Cardiac fibroblast (primary cell): Measurements from ENCODE around the gene HLA-B.
"Not testable (repeated sequence)": the region's sequence is repeated elsewhere in the genome, so short reads cannot be mapped to it uniquely, and the experiment has no call there.

Experiments used
- DNase-seq, 2 donors: peaks; one replicate each; pipeline versions ENCODE4 v3.0.0 to v3.0.0-alpha.2; 2010; ENCODE audit warnings: low read depth in 2 of 2
- H3K4me3 ChIP-seq, 2 donors: replicated peaks in 1 of 2; 1 replicate in 1 of 2; 2 replicates in 1 of 2; pipeline ENCODE4 v1.5.1; 2011; ENCODE audit warnings: low read depth in 2 of 2, low read length in 2 of 2, mild to moderate bottlenecking in 2 of 2, moderate library complexity in 1 of 2
- TF ChIP-seq, protein P1 (sequence below): IDR thresholded peaks from one replicate; pipeline ENCODE4 v1.5.1; 2011; ENCODE audit warnings: low read depth, mild to moderate bottlenecking, low read length, inconsistent platforms

HLA-B gene

DNA sequence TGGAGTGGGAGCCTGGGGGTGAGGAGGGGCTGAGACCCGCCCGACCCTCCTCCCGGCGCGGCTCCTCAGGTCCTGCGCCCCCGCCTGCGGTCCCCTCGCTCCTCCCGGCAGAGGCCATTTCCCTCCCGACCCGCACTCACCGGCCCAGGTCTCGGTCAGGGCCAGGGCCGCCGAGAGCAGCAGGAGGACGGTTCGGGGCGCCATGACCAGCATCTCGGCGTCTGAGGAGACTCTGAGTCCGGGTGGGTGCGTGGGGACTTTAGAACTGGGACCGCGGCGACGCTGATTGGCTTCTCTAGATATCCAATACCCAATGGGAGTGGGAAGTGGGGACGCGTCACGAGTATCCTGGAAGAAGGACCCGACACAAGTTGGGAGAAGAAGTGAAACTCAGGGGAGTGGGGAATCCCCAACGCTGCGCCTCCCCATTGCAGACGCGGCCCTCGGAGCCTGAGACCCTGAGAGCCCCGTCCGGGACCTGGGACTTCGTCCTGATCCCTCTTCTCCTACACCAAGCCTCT lies at the start of gene HLA-B:
TSS of gene HLA-B (minus strand) at position 234 of the 521 bp plus-strand sequence. CDS start at position 213, 21 bp downstream.
- TF ChIP-seq, protein P1, sequence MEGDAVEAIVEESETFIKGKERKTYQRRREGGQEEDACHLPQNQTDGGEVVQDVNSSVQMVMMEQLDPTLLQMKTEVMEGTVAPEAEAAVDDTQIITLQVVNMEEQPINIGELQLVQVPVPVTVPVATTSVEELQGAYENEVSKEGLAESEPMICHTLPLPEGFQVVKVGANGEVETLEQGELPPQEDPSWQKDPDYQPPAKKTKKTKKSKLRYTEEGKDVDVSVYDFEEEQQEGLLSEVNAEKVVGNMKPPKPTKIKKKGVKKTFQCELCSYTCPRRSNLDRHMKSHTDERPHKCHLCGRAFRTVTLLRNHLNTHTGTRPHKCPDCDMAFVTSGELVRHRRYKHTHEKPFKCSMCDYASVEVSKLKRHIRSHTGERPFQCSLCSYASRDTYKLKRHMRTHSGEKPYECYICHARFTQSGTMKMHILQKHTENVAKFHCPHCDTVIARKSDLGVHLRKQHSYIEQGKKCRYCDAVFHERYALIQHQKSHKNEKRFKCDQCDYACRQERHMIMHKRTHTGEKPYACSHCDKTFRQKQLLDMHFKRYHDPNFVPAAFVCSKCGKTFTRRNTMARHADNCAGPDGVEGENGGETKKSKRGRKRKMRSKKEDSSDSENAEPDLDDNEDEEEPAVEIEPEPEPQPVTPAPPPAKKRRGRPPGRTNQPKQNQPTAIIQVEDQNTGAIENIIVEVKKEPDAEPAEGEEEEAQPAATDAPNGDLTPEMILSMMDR, result no peak
- peak; percentile 84 for DNase-seq

DNA sequence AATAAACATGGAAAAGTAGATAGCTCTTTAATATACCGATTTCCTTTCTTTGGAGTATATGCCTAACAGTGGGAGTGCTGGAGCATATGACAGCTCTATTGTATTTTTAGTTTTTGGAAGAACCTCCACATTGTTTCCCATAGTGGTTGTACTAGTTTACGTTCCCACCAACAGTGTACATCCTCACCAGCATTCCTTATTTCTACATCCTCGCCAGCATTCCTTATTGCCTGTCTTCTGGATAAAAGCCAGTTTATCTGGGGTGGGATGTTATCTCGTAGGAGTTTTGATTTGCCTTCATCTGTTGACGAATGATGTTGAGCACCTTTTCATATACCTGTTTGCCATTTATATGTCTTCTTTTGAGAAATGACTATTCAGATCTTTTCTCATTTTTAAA lies 49.0 kb upstream of the HLA-B start:
- H3K4me3 ChIP-seq, result peak overlapping the region in 1 of 2 donors; percentile 1
- TF ChIP-seq, protein P1, result no peak

More for the DNA sequence above, at the start of gene HLA-B:
- peak within 1 kb of the TSS; percentile 71 to 75 for H3K4me3 ChIP-seq

DNA sequence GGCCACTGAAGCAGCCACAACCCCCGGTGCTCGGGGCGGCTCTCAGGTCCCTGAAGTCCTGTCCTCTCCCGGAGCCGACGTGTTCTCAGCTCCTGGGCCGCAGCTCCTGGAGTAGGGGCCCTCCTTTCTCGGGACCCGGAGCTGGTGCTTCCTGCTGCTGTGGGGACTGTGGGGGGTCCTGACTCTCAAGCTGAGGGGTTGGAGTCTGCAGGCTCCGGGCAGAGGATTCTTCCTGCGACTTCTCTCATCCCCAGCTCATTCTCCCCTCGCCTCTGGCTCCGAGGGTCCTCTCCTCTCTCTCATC lies 47.0 kb upstream of the HLA-B start:
- not testable (repeated sequence) for DNase-seq
- peak overlapping the region; percentile 80 to 86 for H3K4me3 ChIP-seq

More for the DNA sequence above, 49.0 kb upstream of the HLA-B start:
- DNase-seq, result no peak

DNA sequence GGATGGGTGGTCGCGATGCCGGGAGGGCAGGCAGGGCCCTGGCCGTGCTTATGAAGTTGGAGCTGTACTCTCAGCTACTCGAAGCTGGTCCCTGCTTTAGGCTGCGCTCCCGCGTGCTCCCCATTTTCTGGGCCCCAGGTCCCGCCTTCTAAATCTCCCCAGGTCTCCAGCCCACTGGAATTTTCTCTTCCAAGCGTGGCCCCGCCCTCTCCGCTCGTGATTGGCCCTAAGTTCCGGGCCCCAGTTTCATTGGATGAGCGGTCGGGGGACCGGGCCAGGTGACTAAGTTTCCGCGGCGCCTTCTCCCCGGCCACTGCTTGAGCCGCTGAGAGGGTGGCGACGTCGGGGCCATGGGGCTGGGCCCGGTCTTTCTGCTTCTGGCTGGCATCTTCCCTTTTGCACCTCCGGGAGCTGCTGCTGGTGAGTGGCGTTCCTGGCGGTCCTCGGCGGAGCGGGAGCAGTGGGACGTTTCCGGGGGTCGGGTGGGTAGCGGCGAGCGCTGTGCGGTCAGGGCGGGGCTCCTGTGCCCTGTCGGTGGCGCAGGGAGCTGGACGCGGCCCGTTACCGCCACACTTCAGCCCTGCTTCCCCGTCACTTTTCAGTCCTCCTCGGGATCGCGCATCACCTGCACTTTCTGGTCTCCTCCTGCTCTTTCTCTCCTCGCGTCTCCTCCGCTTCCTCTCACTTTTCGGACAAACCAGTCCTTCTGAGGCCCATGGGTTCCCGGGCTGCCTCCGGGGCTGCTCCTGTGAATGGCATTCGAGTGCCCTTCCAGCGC lies 46.5 kb upstream of the HLA-B start, which contains the start of gene MICA:
TSS of gene MICA (plus strand) at position 313 of the 778 bp plus-strand sequence. CDS start at position 351, 38 bp downstream.
- TF ChIP-seq, protein P1, result no peak
- peak; percentile 85 to 89 for DNase-seq
- peak within 1 kb of the TSS; percentile 80 to 86 for H3K4me3 ChIP-seq

DNA sequence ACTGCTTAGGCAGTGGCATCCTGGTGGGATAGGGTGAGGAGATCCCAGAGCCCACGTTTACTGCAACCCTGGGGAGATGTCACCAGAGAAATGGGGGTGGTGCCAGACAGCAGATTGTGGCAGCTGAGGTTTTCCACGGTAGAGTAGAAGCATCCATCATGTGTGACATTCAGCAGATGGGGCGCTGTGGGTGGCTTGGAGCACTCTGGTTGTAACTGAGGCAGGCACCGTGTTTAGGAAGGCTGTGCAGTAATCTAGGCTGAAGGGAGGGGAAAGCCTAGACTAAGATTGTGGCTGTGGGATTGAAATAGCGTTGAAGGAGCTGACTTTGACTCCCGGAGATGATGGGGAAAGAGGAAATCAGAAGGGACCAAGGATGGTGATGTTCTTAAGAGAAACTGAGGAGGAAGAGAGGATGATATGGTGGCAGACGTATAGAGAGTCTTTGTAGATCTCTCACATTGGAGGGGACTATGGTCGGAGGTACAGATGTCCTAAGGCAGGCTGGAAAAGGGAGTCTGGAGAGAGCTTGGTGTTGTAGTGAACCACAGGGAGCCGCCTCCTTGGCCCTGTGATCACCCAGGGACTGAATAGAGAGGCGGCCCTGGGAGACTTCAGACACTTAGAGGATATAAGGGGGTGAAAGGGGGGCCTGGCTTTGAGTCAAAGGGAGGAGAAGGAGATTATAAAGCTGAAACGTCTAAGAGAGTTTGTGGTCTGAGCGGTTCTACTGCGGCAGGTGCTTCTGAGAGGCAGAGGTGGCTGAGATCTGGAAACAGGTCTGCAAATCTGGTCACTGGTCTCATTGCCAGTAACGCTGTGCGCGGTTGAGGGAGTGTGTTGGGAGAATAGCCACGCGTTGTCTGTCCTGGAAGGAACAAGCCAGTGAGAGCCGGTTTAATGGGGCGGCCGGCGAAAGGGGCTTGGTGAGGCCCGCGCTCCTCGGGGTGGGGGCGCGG lies 45.6 kb upstream of the HLA-B start:
- peak overlapping the region; percentile 80 to 86 for H3K4me3 ChIP-seq
- DNase-seq, result peak; percentile 20 to 48
- TF ChIP-seq, protein P1, result no peak

DNA sequence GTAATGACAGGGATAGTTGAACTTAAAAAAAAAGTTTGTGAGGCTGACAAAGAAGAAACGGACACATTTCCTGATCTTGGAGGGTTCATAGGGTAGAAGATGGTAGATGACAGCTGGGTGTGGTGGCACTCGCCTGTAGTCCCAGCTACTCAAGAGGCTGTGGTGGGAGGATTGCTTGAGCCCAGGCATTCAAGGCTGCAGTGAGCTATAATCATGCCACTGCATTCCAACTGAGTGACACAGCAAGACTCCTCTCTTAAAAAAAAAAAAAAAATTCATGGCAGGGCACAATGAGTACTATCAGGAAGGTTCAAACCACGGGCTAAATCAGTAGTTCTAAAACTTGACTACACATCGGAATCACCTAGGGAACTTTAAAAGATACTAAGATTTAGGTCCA lies 44.4 kb upstream of the HLA-B start:
- peak overlapping the region; percentile 79 to 86 for H3K4me3 ChIP-seq
- TF ChIP-seq, protein P1, result no peak
- DNase-seq, result peak; percentile 86 to 92
